Measurements from ENCODE around the gene CLIP2.
"Not testable (repeated sequence)": the region's sequence is repeated elsewhere in the genome, so short reads cannot be mapped to it uniquely, and the experiment has no call there.

The CLIP2 gene

GRCh38 chr7:74399006-74399405, 109.8 kb downstream of the CLIP2 start:
- in situ Hi-C loops (cut with HindIII; ENCODE audit: low sequenced_read_pairs) = loop anchor here (25.0 kb wide), 1 partner anchor 112 kb away; the partner anchor contains the start of gene CLIP2

- in situ Hi-C loops (cut with HindIII; ENCODE audit: low sequenced_read_pairs) = no loop called here
Observed at GRCh38 chr7:74400420-74401136, 111.4 kb downstream of the CLIP2 start.

- in situ Hi-C loops (cut with HindIII; ENCODE audit: low sequenced_read_pairs) = no loop called here
Observed at GRCh38 chr7:74401137-74401859, 112.1 kb downstream of the CLIP2 start.

GRCh38 chr7:74402668-74403067, 113.5 kb downstream of the CLIP2 start:
- in situ Hi-C loops (cut with HindIII; ENCODE audit: low sequenced_read_pairs) = not testable (repeated sequence)

- in situ Hi-C loops (cut with HindIII; ENCODE audit: low sequenced_read_pairs) = no loop called here
Observed at GRCh38 chr7:74403521-74404387, 114.5 kb downstream of the CLIP2 start.

- in situ Hi-C loops (cut with HindIII; ENCODE audit: low sequenced_read_pairs) = no loop called here
Observed at GRCh38 chr7:74404388-74404700, 115.1 kb downstream of the CLIP2 start.

- in situ Hi-C loops (cut with HindIII; ENCODE audit: low sequenced_read_pairs) = no loop called here
Observed at GRCh38 chr7:74404741-74405140, 115.5 kb downstream of the CLIP2 start.

GRCh38 chr7:74405191-74405898, 116.1 kb downstream of the CLIP2 start:
- in situ Hi-C loops (cut with HindIII; ENCODE audit: low sequenced_read_pairs) = no loop called here

- in situ Hi-C loops (cut with HindIII; ENCODE audit: low sequenced_read_pairs) = no loop called here
Observed at GRCh38 chr7:74405899-74406512, 116.8 kb downstream of the CLIP2 start.

GRCh38 chr7:74407958-74408357, 118.8 kb downstream of the CLIP2 start:
- in situ Hi-C loops (cut with HindIII; ENCODE audit: low sequenced_read_pairs) = no loop called here

- in situ Hi-C loops (cut with HindIII; ENCODE audit: low sequenced_read_pairs) = no loop called here
Observed at GRCh38 chr7:74409571-74409970, 120.4 kb downstream of the CLIP2 start.

GRCh38 chr7:74410772-74411171, 121.6 kb downstream of the CLIP2 start:
- in situ Hi-C loops (cut with HindIII; ENCODE audit: low sequenced_read_pairs) = no loop called here

GRCh38 chr7:74411571-74411970, 122.4 kb downstream of the CLIP2 start:
- in situ Hi-C loops (cut with HindIII; ENCODE audit: low sequenced_read_pairs) = not testable (repeated sequence)

- in situ Hi-C loops (cut with HindIII; ENCODE audit: low sequenced_read_pairs) = no loop called here
Observed at GRCh38 chr7:74412056-74412455, 122.8 kb downstream of the CLIP2 start.

GRCh38 chr7:74412603-74413002, 123.4 kb downstream of the CLIP2 start:
- in situ Hi-C loops (cut with HindIII; ENCODE audit: low sequenced_read_pairs) = no loop called here

- in situ Hi-C loops (cut with HindIII; ENCODE audit: low sequenced_read_pairs) = not testable (repeated sequence)
Observed at GRCh38 chr7:74414595-74415333, 125.6 kb downstream of the CLIP2 start.

- in situ Hi-C loops (cut with HindIII; ENCODE audit: low sequenced_read_pairs) = no loop called here
Observed at GRCh38 chr7:74417419-74417971, 128.3 kb downstream of the CLIP2 start.

- in situ Hi-C loops (cut with HindIII; ENCODE audit: low sequenced_read_pairs) = no loop called here
Observed at GRCh38 chr7:74418076-74418475, 128.9 kb downstream of the CLIP2 start.

- in situ Hi-C loops (cut with HindIII; ENCODE audit: low sequenced_read_pairs) = no loop called here
Observed at GRCh38 chr7:74418538-74418937, 129.3 kb downstream of the CLIP2 start.

All from DLD1 (cell line).